Skin epidermis (tissue), 12 donors: ENCODE results near the gene HES4.

Experiments
- H3K27ac ChIP-seq, 21 experiments: fragments of 200-600 bp; sonication (generic) in 11 of 21; one replicate each; pipeline ENCODE4 v1.5.0; 2020; ENCODE audit warnings: mild to moderate bottlenecking in 3 of 21, inconsistent platforms in 2 of 21, moderate library complexity in 2 of 21
- H3K4me3 ChIP-seq, 7 experiments: fragments of 200-600 bp; sonication (generic) in 2 of 7; one replicate each; pipeline ENCODE4 v1.5.0; 2020; ENCODE audit warnings: inconsistent platforms in 2 of 7, mild to moderate bottlenecking in 2 of 7, moderate library complexity in 1 of 7

HES4 gene, protein sequence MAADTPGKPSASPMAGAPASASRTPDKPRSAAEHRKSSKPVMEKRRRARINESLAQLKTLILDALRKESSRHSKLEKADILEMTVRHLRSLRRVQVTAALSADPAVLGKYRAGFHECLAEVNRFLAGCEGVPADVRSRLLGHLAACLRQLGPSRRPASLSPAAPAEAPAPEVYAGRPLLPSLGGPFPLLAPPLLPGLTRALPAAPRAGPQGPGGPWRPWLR

GRCh38 chr1:999725-1000356 lies at the start of gene HES4:
TSS of gene HES4 (minus strand) at chr1:1000097. CDS start at chr1:999973, 124 bp downstream.
- peak within 1 kb of the TSS; percentile 33 to 51 (median 50) for H3K4me3 ChIP-seq
- H3K27ac ChIP-seq, result peak within 1 kb of the TSS; percentile 74 to 98 (median 88)

DNA sequence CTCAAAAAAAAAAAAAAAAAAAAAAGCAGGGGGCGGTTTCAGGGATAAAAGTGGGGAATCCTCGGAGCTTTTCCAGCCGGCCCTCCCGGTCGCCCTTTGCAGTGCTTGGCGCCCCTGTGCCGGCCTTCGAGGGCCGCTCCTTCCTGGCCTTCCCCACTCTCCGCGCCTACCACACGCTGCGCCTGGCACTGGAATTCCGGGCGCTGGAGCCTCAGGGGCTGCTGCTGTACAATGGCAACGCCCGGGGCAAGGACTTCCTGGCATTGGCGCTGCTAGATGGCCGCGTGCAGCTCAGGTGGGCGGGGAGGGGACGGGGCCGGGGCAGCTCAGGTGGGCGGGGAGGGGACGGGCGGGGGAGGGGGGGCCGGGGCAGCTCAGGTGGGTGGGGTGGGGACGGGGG lies 48.9 kb upstream of the HES4 start:
- Histone ChIP-seq H3K4me3 (no peak overlapping the region), H3K27ac (no peak overlapping the region)

GRCh38 chr1:1047963-1048362 lies 48.1 kb upstream of the HES4 start:
- H3K4me3 ChIP-seq, result no peak overlapping the region

DNA sequence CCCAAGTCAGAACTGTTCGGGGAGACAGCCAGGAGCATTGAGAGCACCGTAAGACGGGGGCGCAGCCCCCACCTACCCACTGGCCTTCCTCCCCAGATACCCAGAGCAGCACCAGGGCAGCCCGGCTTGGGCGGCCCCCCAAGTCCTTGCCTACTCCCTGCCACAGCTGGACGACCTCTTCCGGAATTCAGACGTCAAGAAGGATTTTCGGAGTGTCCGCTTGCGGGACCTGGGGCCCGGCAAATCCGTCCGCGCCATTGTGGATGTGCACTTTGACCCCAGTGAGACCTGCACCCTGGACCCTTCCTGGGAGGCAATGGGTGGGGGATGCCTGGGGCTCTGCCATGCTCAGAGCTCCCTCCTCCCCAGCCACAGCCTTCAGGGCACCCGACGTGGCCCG lies 47.5 kb upstream of the HES4 start:
- no peak overlapping the region for H3K27ac ChIP-seq
- H3K4me3 ChIP-seq, result no peak overlapping the region

More at GRCh38 chr1:1047963-1048362, 48.1 kb upstream of the HES4 start:
- H3K27ac ChIP-seq, result no peak overlapping the region

- no peak overlapping the region for H3K4me3 ChIP-seq
- no peak overlapping the region for H3K27ac ChIP-seq
These were observed 46.9 kb upstream of the HES4 start for GRCh38 chr1:1046767-1047166.

DNA sequence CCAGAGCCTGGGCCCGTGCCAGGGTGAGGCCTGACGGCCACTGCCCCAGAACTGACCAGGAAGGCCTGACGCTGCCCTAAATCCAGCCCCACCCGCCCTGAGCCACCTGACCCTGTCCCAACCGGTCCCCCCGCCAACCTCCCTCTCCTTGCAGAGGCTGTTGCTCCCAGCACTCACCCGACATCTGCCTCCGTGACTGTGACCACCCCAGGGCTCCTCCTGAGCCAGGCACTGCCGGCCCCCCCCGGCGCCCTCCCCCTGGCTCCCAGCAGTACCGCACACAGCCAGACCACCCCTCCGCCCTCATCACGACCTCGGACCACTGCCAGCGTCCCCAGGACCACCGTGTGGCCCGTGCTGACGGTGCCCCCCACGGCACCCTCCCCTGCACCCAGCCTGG lies 46.3 kb upstream of the HES4 start:
- H3K27ac ChIP-seq, result no peak overlapping the region

GRCh38 chr1:1045129-1045528 lies 45.2 kb upstream of the HES4 start:
- Histone ChIP-seq H3K27ac (no peak overlapping the region), H3K4me3 (no peak overlapping the region)

More for the DNA sequence above, 46.3 kb upstream of the HES4 start:
- no peak overlapping the region for H3K4me3 ChIP-seq

GRCh38 chr1:1044455-1045078 lies 44.7 kb upstream of the HES4 start:
- no peak overlapping the region for H3K4me3 ChIP-seq
- H3K27ac ChIP-seq, result no peak overlapping the region

DNA sequence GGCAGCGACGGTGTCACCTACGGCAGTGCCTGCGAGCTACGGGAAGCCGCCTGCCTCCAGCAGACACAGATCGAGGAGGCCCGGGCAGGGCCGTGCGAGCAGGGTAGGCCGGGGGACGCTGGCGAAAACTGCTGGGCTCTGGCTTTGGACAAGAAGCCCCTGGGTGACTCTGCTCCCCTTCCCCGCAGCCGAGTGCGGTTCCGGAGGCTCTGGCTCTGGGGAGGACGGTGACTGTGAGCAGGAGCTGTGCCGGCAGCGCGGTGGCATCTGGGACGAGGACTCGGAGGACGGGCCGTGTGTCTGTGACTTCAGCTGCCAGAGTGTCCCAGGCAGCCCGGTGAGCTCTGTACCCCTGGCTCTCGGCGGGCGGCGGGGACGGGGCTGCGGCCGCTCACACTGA lies 44.0 kb upstream of the HES4 start:
- no peak overlapping the region for H3K4me3 ChIP-seq
- H3K27ac ChIP-seq, result no peak overlapping the region

- Histone ChIP-seq H3K27ac (no peak overlapping the region), H3K4me3 (no peak overlapping the region)
These were observed 43.5 kb upstream of the HES4 start for GRCh38 chr1:1043411-1043810.

DNA sequence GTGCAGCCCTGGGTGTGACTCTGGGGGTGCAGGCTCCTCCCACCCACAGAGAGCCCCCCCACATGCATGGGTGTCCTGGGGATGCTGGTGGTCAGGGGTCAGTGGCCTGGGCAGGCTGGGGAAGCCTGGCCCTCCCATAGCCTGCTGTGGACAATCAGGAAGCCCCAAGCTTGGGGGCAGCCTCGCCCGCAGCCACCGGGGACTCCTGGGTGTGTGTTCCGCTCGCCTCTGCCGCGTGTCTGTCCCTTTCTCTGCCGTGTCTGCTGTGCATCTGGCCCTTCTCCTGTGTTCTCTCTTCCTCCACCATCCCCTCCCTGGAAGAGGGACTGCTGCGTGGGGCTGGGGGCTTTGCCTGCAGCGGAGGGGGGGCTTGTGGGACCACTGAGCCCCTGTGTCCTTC lies 42.9 kb upstream of the HES4 start:
- H3K4me3 ChIP-seq, result no peak overlapping the region
- no peak overlapping the region for H3K27ac ChIP-seq

DNA sequence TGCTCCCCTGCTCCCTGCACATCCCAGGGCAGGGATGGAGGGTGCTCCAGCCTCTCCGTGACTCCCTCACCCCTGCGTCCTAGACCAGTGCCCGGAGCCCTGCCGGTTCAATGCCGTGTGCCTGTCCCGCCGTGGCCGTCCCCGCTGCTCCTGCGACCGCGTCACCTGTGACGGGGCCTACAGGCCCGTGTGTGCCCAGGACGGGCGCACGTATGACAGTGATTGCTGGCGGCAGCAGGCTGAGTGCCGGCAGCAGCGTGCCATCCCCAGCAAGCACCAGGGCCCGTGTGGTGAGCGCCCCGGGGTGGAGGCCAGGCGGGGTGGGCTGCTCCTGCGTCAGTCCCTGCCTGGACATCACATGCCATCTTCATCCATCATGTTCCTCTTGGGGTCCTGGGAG lies 42.0 kb upstream of the HES4 start:
- no peak overlapping the region for H3K4me3 ChIP-seq
- no peak overlapping the region for H3K27ac ChIP-seq

DNA sequence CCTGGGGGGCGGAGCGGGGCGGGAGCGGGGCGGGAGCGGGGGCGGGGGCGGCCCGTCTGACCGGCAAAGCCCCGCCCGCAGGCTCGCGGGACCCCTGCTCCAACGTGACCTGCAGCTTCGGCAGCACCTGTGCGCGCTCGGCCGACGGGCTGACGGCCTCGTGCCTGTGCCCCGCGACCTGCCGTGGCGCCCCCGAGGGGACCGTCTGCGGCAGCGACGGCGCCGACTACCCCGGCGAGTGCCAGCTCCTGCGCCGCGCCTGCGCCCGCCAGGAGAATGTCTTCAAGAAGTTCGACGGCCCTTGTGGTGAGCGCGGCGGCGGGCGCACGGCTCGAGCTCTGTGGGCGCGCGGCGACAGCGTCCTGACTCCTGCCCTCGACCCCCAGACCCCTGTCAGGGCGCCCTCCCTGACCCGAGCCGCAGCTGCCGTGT lies 41.2 kb upstream of the HES4 start:
- H3K27ac ChIP-seq, result no peak overlapping the region
- no peak overlapping the region for H3K4me3 ChIP-seq

DNA sequence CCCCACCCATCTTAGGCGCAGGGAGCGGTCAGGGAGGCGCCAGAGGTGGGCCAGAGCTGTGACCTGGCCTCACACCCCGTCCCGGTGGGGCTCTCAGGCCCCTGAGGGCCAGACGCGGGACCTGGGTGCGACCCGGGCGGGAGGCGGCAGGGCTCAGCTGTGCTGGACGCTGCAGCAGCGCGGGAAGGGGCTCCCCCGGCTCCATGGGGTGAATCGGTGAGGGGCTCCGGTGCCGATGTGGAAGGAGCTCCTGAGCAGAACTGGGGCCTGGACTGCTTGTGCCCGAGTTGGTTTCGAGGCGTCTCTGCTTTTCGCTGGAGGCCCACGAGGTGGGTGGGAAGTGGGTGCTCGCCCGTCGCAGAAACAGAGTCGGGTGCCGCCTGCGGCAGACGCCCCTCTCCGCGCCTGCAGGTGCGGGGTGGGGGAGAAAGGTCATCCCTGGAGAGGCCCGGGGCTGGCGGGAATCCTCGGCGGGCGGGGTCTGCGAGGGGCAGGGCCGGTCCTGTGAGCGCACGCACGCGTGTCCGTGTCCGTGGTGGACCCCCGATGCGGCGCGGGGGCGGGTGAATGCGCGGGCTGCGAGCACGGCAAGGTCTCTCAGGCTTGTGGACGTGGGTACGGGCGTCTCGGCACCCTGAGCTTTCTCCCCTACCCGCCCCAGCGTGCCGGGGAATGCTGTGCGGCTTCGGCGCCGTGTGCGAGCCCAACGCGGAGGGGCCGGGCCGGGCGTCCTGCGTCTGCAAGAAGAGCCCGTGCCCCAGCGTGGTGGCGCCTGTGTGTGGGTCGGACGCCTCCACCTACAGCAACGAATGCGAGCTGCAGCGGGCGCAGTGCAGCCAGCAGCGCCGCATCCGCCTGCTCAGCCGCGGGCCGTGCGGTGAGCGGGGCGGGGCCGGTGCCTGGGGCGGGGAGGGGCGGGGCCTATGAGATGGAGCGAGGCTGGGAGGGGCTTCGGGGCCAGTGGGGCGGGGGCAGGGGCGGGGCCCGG lies 40.4 kb upstream of the HES4 start:
- Histone ChIP-seq H3K4me3 (peak overlapping the region; percentile 12 to 38 (median 25)), H3K27ac (peak overlapping the region in 5 of 21 experiments; percentile 5 to 56 (median 35))

- H3K27ac ChIP-seq, result no peak overlapping the region
- no peak overlapping the region for H3K4me3 ChIP-seq
These were observed 39.4 kb upstream of the HES4 start for GRCh38 chr1:1039145-1039910.

DNA sequence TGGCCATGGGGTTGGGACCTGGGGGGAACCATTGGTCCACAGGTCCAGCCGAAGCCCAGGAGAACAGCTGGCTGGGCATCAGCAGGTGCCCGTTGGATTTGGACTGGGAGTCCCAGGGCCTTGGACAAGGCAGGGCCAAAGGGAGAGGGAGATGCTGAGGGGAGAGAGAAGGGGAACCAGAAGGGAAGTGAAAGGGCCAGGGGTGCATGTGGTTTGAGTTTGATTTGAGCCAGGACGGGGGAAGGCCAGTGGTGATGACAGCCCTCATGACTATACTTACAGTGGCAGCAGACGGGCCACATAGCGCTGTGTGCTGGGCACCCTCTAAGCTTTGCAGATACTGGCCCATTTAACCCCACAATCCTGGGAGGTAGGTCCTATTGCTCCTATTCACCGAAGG lies 38.8 kb upstream of the HES4 start:
- Histone ChIP-seq H3K4me3 (no peak overlapping the region), H3K27ac (no peak overlapping the region)

GRCh38 chr1:1037366-1038327 lies 37.8 kb upstream of the HES4 start:
- no peak overlapping the region for H3K27ac ChIP-seq
- H3K4me3 ChIP-seq, result no peak overlapping the region

DNA sequence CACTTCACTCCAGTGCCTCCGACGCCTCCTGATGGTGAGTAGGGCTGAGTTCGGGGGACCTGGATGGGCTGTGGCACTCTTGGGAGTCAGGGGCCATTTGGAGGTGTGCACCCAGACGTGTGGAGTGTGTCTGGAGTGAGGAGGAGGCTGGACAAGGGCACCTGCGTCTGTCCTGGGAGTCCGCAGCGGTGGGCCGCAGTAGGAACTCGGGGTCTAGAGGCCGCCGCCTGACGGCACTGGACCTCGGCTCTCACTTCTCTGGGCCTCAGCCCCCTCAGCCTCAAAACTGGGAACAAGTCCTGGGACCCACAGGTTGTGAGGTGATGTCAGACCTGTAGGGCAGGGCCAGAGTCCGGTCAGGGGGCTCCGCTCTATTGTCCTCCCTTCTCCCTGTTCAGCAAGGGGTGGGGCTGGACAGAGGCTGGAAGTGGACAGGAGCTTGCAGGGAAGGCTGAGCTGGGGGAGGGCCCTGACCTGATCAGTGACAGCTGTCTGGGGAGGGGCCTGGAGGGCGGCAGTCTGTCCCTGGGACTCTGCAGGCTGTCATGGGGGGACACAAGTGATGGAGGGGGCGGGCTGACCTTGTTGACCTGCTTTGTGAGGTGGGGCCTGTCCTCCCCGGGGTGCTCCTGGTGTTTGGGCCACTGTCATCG lies 35.5 kb upstream of the HES4 start:
- Histone ChIP-seq H3K27ac (no peak overlapping the region), H3K4me3 (no peak overlapping the region)
